RWPE1 (cell line): Measurements from ENCODE around the gene ITGAE.

Experiments used
- CTCF ChIA-PET: fragments of 350-600 bp; sonication (Branson Sonifier 250); formaldehyde crosslinking; extraction: SDS; loops from one replicate; lab custom pipeline; 2021; lab: Yijun Ruan, JAX
- POLR2A ChIA-PET: fragments of 400-600 bp; formaldehyde crosslinking; extraction: SDS; loops from one replicate; lab custom pipeline; 2020; ENCODE audit warnings: antibody characterized with exemption; ENCODE audit not compliant: low non-redundant PET; lab: Yijun Ruan, JAX
- DNase-seq: peaks from one replicate; pipeline ENCODE4 v3.0.0; 2012; ENCODE audit warnings: low spot score
- H3K27ac ChIP-seq: fragments of 450-650 bp; 2 replicates; pipeline ENCODE4 v1.5.1; 2017
- CTCF ChIP-seq: fragments of 450-650 bp; conservative IDR thresholded peaks from 2 replicates; pipeline ENCODE4 v1.5.1; 2017; ENCODE audit warnings: low read depth, mild to moderate bottlenecking

ITGAE gene

GRCh38 chr17:3667366-3668278, 133.4 kb downstream of the ITGAE start:
- no peak for TF ChIP-seq CTCF
- CTCF ChIA-PET: interaction anchor here (0.6 to 0.7 kb wide), 3 partner anchors 71 to 935 kb away, joined by 3 to 8 read pairs (median 5); no protein-coding TSS in a partner anchor
- H3K27ac ChIP-seq: peak overlapping the region; percentile 98
- DNase-seq: peak; percentile 89
- POLR2A ChIA-PET: interaction anchor here (0.5 to 1.8 kb wide), 5 partner anchors 20 to 226 kb away, joined by 3 to 8 read pairs (median 3); partner anchors contain the start of genes CAMKK1, CTNS and SHPK

- ChIA-PET CTCF (interaction anchor here (0.6 kb wide), 3 partner anchors 115 to 1321 kb away, joined by 4 to 8 read pairs (median 5); partner anchors contain the start of gene CAMTA2), POLR2A (interaction anchor here (0.6 to 1.8 kb wide), 2 partner anchors 11 to 30 kb away, joined by 4 to 8 read pairs; partner anchors contain the start of genes CTNS and SHPK)
- no peak for TF ChIP-seq CTCF
- peak overlapping the region; percentile 98 for H3K27ac ChIP-seq
- DNase-seq: no peak
Measured at GRCh38 chr17:3666516-3666915, 134.5 kb downstream of the ITGAE start.

GRCh38 chr17:3665834-3666233, 135.2 kb downstream of the ITGAE start:
- ChIA-PET CTCF (no interaction called here), POLR2A (no interaction called here)
- TF ChIP-seq CTCF: no peak
- H3K27ac ChIP-seq: peak overlapping the region; percentile 98
- no peak for DNase-seq
